Left renal pelvis (tissue), 4 donors: ENCODE measurements around the gene OR2A12. TPM values are rescaled to one million over a fixed set of nuclear protein-coding genes. Genes with fewer than 3 reads are reported as not detected.
"Not testable (repeated sequence)": the region's sequence is repeated elsewhere in the genome, so short reads cannot be mapped to it uniquely, and the experiment has no call there.

Source experiments
- DNase-seq, 4 donors: peaks; one replicate each; pipeline ENCODE4 v3.0.0-alpha.2; 2013; ENCODE audit warnings: low read depth in 4 of 4, low spot score in 3 of 4
- polyA plus RNA-seq, 4 donors: library from polyadenylated mRNA; unstranded; fragments of 120-200 nt; gene quantifications; one replicate each; pipeline ENCODE4 v1.2.1, GENCODE V29; 2013; ENCODE audit not compliant: insufficient read length in 4 of 4

The OR2A12 gene
- under 1 TPM in 2 of 4 donors, not detected in 2; 0.07 to 0.11 TPM for polyA plus RNA-seq

- DNase-seq = no peak
These were observed at the start of gene OR2A12 for GRCh38 chr7:144085978-144086377. Gene OR2A12, plus strand, starts transcription at chr7:144086278. Its CDS starts 8,830 bp downstream, at chr7:144095108.

GRCh38 chr7:144036302-144036885, 49.7 kb upstream of the OR2A12 start:
- no peak for DNase-seq

- DNase-seq = no peak
These were observed 48.6 kb upstream of the OR2A12 start for GRCh38 chr7:144037414-144038035.

GRCh38 chr7:144038887-144039286, 47.2 kb upstream of the OR2A12 start:
- no peak for DNase-seq

GRCh38 chr7:144048648-144049047, 37.4 kb upstream of the OR2A12 start, which contains the start of gene OR2A5:
Gene OR2A5, plus strand, starts transcription at chr7:144048948. Its CDS starts 1,454 bp downstream, at chr7:144050402.
- DNase-seq = no peak

- DNase-seq = no peak
These were observed 36.6 kb upstream of the OR2A12 start for GRCh38 chr7:144049491-144049890.

- no peak for DNase-seq
These were observed 36.0 kb upstream of the OR2A12 start for GRCh38 chr7:144050093-144050492.

- DNase-seq = not testable (repeated sequence)
These were observed 35.2 kb upstream of the OR2A12 start for GRCh38 chr7:144050884-144051283.

GRCh38 chr7:144057954-144058353, 28.1 kb upstream of the OR2A12 start:
- DNase-seq = no peak

- no peak for DNase-seq
These were observed 22.4 kb upstream of the OR2A12 start for GRCh38 chr7:144063710-144064109.

GRCh38 chr7:144069511-144069910, 16.6 kb upstream of the OR2A12 start, which contains the start of gene OR2A25:
Gene OR2A25, plus strand, starts transcription at chr7:144069811. Its CDS starts 4,409 bp downstream, at chr7:144074220.
- no peak for DNase-seq

- DNase-seq = no peak
These were observed 16.1 kb upstream of the OR2A12 start for GRCh38 chr7:144069953-144070352.

- DNase-seq = no peak
These were observed 11.7 kb upstream of the OR2A12 start for GRCh38 chr7:144074374-144074773.

GRCh38 chr7:144086730-144087129, 652 bp downstream of the OR2A12 start:
- no peak for DNase-seq

GRCh38 chr7:144087230-144087629, 1.2 kb downstream of the OR2A12 start:
- no peak for DNase-seq

GRCh38 chr7:144090667-144091066, 4.6 kb downstream of the OR2A12 start:
- DNase-seq = no peak

GRCh38 chr7:144098776-144099175, 12.7 kb downstream of the OR2A12 start:
- DNase-seq = no peak

- DNase-seq = no peak
These were observed 14.5 kb downstream of the OR2A12 start for GRCh38 chr7:144100607-144101006.

GRCh38 chr7:144102041-144102440, 16.0 kb downstream of the OR2A12 start:
- no peak for DNase-seq

- no peak for DNase-seq
These were observed 19.1 kb downstream of the OR2A12 start for GRCh38 chr7:144105211-144105610.

GRCh38 chr7:144109283-144109682, 23.2 kb downstream of the OR2A12 start, which contains the start of gene OR2A2:
Gene OR2A2, plus strand, starts transcription at chr7:144109583. Its CDS starts 0 bp downstream, at chr7:144109583.
- no peak for DNase-seq

GRCh38 chr7:144110272-144110671, 24.2 kb downstream of the OR2A12 start:
- no peak for DNase-seq
